Endothelial cell of umbilical vein (primary cell): Measurements from ENCODE around the gene THAP3. TPM values are rescaled to one million over a fixed set of nuclear protein-coding genes. Genes with fewer than 3 reads are reported as not detected.

Source experiments
- BruUV-seq: library from RNA; stranded (reverse); fragments of 400-500 nt; replicated peaks from 2 replicates; lab custom pipeline; 2021; lab: Mats Ljungman, UMichigan
- CTCF ChIA-PET: fragments of 300-600, 350-600 bp; sonication (Branson Sonifier 250); formaldehyde crosslinking; loops from one replicate; lab custom pipeline; 2021; ENCODE audit warnings: antibody characterized with exemption, inconsistent platforms; lab: Charles Lee
- POLR2A ChIA-PET: fragments of 300-600, 350-600 bp; sonication (Branson Sonifier 250); formaldehyde crosslinking; loops from one replicate; lab custom pipeline; 2021; ENCODE audit warnings: antibody characterized with exemption, inconsistent platforms; lab: Charles Lee
- DNase-seq: peaks from one replicate; pipeline ENCODE4 v3.0.0-alpha.2; 2011; ENCODE audit warnings: low read depth, low spot score
- FAIRE-seq: peaks from 2 replicates; lab custom pipeline; 2011; peaks lifted over from hg19 to GRCh38; lab: Jason Lieb, UNC
- H2AFZ ChIP-seq: 2 replicates; pipeline ENCODE4 v1.6.0; 2012; ENCODE audit warnings: low read depth, low read length, control low read depth, inconsistent platforms
- H3K27ac ChIP-seq: 2 replicates; pipeline ENCODE4 v1.5.1; 2011; ENCODE audit warnings: low read depth, mild to moderate bottlenecking, control low read depth, low read length, moderate library complexity; ENCODE audit not compliant: insufficient read depth
- H3K27me3 ChIP-seq, 2 experiments: 2 replicates each; pipeline versions ENCODE4 v1.6.0 to v1.6.1; 2011; ENCODE audit warnings: low read length in 2 of 2, mixed read lengths in 1 of 2; ENCODE audit not compliant: control insufficient read depth in 2 of 2, insufficient read depth in 2 of 2
- H3K36me3 ChIP-seq, 2 experiments: 2 replicates in 1 of 2; 3 replicates in 1 of 2; pipeline ENCODE4 v1.5.1; 2011; ENCODE audit warnings: low read length in 2 of 2, mild to moderate bottlenecking in 1 of 2, moderate library complexity in 1 of 2; ENCODE audit not compliant: control insufficient read depth in 2 of 2, insufficient read depth in 2 of 2; ENCODE audit errors: extremely low read depth in 1 of 2
- H3K4me1 ChIP-seq: 3 replicates; pipeline ENCODE4 v1.5.1; 2011; ENCODE audit warnings: mild to moderate bottlenecking, low read length; ENCODE audit not compliant: control insufficient read depth, insufficient read depth; ENCODE audit errors: extremely low read depth
- H3K4me2 ChIP-seq: 2 replicates; pipeline ENCODE4 v1.6.1; 2011; ENCODE audit warnings: low read length, control low read depth, mixed read lengths; ENCODE audit not compliant: insufficient read depth
- H3K4me3 ChIP-seq, 3 experiments: fragments of 200-600 bp in 1 of 3; sonication (generic), shearing (Covaris generic) in 1 of 3; replicated peaks in 1 of 3; 2 replicates each; pipeline ENCODE4 v1.5.1; 2011 to 2016; ENCODE audit warnings: control low read depth in 3 of 3, low read length in 3 of 3, mild to moderate bottlenecking in 2 of 3, inconsistent platforms in 1 of 3, low read depth in 1 of 3, moderate library complexity in 1 of 3; ENCODE audit not compliant: insufficient read depth in 1 of 3
- H3K79me2 ChIP-seq: 2 replicates; pipeline ENCODE4 v1.6.0; 2012; ENCODE audit warnings: low read length, inconsistent platforms; ENCODE audit not compliant: control insufficient read depth, insufficient read depth
- H3K9ac ChIP-seq: replicated peaks from 2 replicates; pipeline ENCODE3; 2011; ENCODE audit warnings: low read length, control low read depth; ENCODE audit not compliant: insufficient read depth; ENCODE audit errors: extremely low read depth
- H3K9me1 ChIP-seq: replicated peaks from 3 replicates; pipeline ENCODE4 v1.6.0; 2011; ENCODE audit warnings: mild to moderate bottlenecking, low read length; ENCODE audit not compliant: control insufficient read depth, insufficient read depth; ENCODE audit errors: extremely low read depth
- H3K9me3 ChIP-seq: replicated peaks from 2 replicates; pipeline ENCODE4 v1.5.1; 2012; ENCODE audit warnings: low read length, inconsistent platforms; ENCODE audit not compliant: control insufficient read depth, insufficient read depth
- H4K20me1 ChIP-seq: replicated peaks from 2 replicates; pipeline ENCODE3; 2011; ENCODE audit warnings: mild to moderate bottlenecking, low read length; ENCODE audit not compliant: control insufficient read depth, insufficient read depth; ENCODE audit errors: extremely low read depth
- CTCF ChIP-seq, 2 donors: IDR thresholded peaks; 1 replicate in 1 of 2; 2 replicates in 1 of 2; pipeline ENCODE4 v1.5.1; 2011; ENCODE audit warnings: low read length in 2 of 2, mild to moderate bottlenecking in 2 of 2, moderate library complexity in 2 of 2, control low read depth in 1 of 2, inconsistent platforms in 1 of 2, low read depth in 1 of 2; ENCODE audit not compliant: insufficient read depth in 1 of 2; ENCODE audit errors: extremely low read depth in 1 of 2
- FOS ChIP-seq: IDR thresholded peaks from 2 replicates; pipeline ENCODE4 v1.6.1; 2011; ENCODE audit warnings: mild to moderate bottlenecking, low read length, moderate library complexity, borderline replicate concordance; ENCODE audit not compliant: insufficient read depth
- GATA2 ChIP-seq: IDR thresholded peaks from 2 replicates; pipeline ENCODE4 v1.7.0; 2011; ENCODE audit warnings: low read depth, mild to moderate bottlenecking, moderate library complexity, mixed read lengths, low read length; ENCODE audit not compliant: insufficient read length, insufficient read depth
- JUN ChIP-seq: IDR thresholded peaks from 2 replicates; pipeline ENCODE4 v1.6.1; 2011; ENCODE audit warnings: borderline replicate concordance, low read depth; ENCODE audit not compliant: insufficient read length, insufficient read depth
- MAX ChIP-seq: IDR thresholded peaks from 2 replicates; pipeline ENCODE4 v1.6.1; 2011; ENCODE audit not compliant: insufficient read depth, insufficient read length
- MYC ChIP-seq: IDR thresholded peaks from one replicate; pipeline ENCODE4 v1.6.1; 2011; ENCODE audit warnings: mild to moderate bottlenecking, low read depth, low read length
- POLR2A ChIP-seq: IDR thresholded peaks from 2 replicates; pipeline ENCODE4 v1.6.1; 2012; ENCODE audit warnings: low read depth, mild to moderate bottlenecking, control low read depth, low read length
- dilution Hi-C: fragments of 300-500 bp; cut with MboI; formaldehyde crosslinking; loops from one replicate; pipeline ENCODE4 v1.15.0; 2019; ENCODE audit warnings: low sequenced_read_pairs; ENCODE audit not compliant: extremely low pct_ligation_motif_present
- intact Hi-C: fragments of 100-400 bp; cut with micrococcal nuclease; formaldehyde crosslinking; loops from one replicate; pipeline ENCODE4 v1.10.0; 2022
- polyA plus RNA-seq, 4 experiments: library from polyadenylated mRNA; depleted of rRNA in 3 of 4; stranded (reverse) in 3 of 4; unstranded in 1 of 4; fragments of >200 nt; gene quantifications; 2 replicates each; pipeline versions ENCODE4 v1.2.1 to v1.2.3, GENCODE V29; 2011 to 2012; ENCODE audit warnings: missing spikeins in 1 of 4
- total RNA-seq: library from RNA; stranded (reverse); gene quantifications from 2 replicates; pipeline ENCODE4 v1.2.3, GENCODE V29; 2021

Gene THAP3
- total and polyA plus RNA-seq, 2 donors (not counting 3 experiments of a cell fraction or from before 2014, with no cell fraction given) = 11.3 to 16.7 TPM

GRCh38 chr1:6600410-6601048 is 24.1 kb upstream of the THAP3 start:
- peak overlapping the region; percentile 39 to 84 (median 74) for H3K4me3 ChIP-seq
- H2AFZ ChIP-seq = peak overlapping the region; percentile 24
- H3K4me2 ChIP-seq = peak overlapping the region; percentile 87
- peaks cover 23% of the 10 kb centered on the region for H3K4me1 ChIP-seq
- CTCF ChIA-PET = interaction anchor here (0.8 to 2.9 kb wide), 11 partner anchors 11 to 114 kb away, joined by 3 to 12 read pairs (median 4); partner anchors contain the start of genes NOL9, TAS1R1, THAP3 and ZBTB48
- intact Hi-C loops = loop anchor here (1.0 to 5.0 kb wide), 5 partner anchors 20 to 187 kb away; partner anchors contain the start of genes CAMTA1, DNAJC11 and NOL9
- peak overlapping the region; percentile 73 for H3K9ac ChIP-seq
- no peaks in the 10 kb centered on the region for H4K20me1 ChIP-seq
- H3K27ac ChIP-seq = peak overlapping the region; percentile 78
- peaks cover 58% of the 10 kb centered on the region for H3K79me2 ChIP-seq
- peaks cover 2 to 20% of the 10 kb centered on the region in 2 experiments for H3K36me3 ChIP-seq
- no peak for TF ChIP-seq MAX
- BruUV-seq = TSS peak; percentile 23
- no peaks in the 10 kb centered on the region for H3K9me1 ChIP-seq
- no peaks in the 10 kb centered on the region for H3K9me3 ChIP-seq
- DNase-seq (no peak), FAIRE-seq (no peak)
- no peaks in the 10 kb centered on the region for H3K27me3 ChIP-seq
- dilution Hi-C loops = no loop called here
- POLR2A ChIA-PET = interaction anchor here (1.1 to 1.4 kb wide), 2 partner anchors 11 to 20 kb away, joined by 4 to 6 read pairs; partner anchors contain the start of gene ZBTB48

GRCh38 chr1:6601049-6601922 is 23.4 kb upstream of the THAP3 start:
- ChIA-PET POLR2A (interaction anchor here (1.0 to 1.5 kb wide), 7 partner anchors 12 to 64 kb away, joined by 3 to 6 read pairs (median 4); partner anchors contain the start of genes PHF13 and ZBTB48), CTCF (interaction anchor here (1.0 to 2.9 kb wide), 7 partner anchors 11 to 115 kb away, joined by 3 to 12 read pairs (median 5); partner anchors contain the start of genes NOL9, TAS1R1, THAP3 and ZBTB48)
- Histone ChIP-seq H3K27ac (peak overlapping the region; percentile 78), H4K20me1 (no peaks in the 10 kb centered on the region), H3K4me2 (peak overlapping the region; percentile 87), H3K79me2 (peaks cover 54% of the 10 kb centered on the region), H2AFZ (peak overlapping the region; percentile 24), H3K27me3 (no peaks in the 10 kb centered on the region), H3K4me3 (peak overlapping the region; percentile 39 to 84 (median 74)), H3K36me3 (peaks cover 2 to 19% of the 10 kb centered on the region in 2 experiments), H3K9ac (peak overlapping the region; percentile 73), H3K4me1 (peaks cover 23% of the 10 kb centered on the region), H3K9me1 (no peaks in the 10 kb centered on the region), H3K9me3 (no peaks in the 10 kb centered on the region)
- dilution Hi-C loops = no loop called here
- TSS peak; percentile 10 for BruUV-seq
- no peak for TF ChIP-seq MYC
- TF ChIP-seq POLR2A = peak; percentile 46
- TF ChIP-seq MAX = peak; percentile 75
- TF ChIP-seq FOS = peak; percentile 83
- peak in 1 of 2 donors; percentile 8 for TF ChIP-seq CTCF (IDR thresholded peaks at IDR 0.05; ENCODE audit: extremely low read depth in 1 of 2, insufficient read depth in 1 of 2, low read depth in 1 of 2, low read length in 2 of 2)
- TF ChIP-seq JUN = no peak
- TF ChIP-seq GATA2 = no peak
- intact Hi-C loops = loop anchor here (1.0 to 5.0 kb wide), 5 partner anchors 21 to 186 kb away; partner anchors contain the start of genes CAMTA1, DNAJC11 and NOL9
- DNase-seq (peak; percentile 90), FAIRE-seq (peak; percentile 97)
